Measurements from ENCODE around the gene DAAM1.

The DAAM1 gene

DNA sequence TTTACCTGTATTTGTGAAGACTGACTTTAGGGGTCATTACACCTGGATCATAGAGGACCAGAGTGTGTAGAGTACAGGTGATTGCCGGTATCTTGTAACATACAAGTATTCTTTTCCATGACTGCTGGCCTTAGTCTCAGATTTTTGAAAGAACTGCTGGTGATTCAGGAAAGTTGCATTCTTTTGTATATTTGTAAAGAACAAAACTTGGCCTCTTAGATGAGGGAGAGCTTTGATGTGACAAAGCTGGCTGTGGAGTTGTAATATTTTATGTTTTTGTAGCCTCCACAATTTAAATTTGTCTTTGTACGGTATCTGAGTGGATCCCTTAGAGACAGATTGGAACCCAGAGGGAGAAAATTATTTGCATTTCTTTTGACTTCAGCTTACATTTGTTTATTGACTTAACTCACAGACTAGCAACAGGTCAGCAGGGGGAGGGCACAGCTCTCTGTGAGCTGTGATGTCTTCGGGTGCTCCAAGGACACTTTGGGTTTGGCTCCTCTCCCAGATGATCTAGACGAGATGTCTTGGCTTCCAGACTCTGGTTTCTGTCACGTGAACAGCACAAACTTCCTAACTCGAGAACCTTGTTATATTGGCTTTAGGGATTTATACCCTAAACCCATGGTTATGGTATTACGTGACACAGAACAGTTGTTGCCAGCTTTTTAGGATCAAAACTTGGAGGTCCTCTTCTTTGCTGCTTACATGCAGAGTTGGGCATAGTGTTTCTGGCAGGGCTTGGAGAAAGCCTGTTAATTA lies 65.9 kb downstream of the DAAM1 start:
- TF ChIP-seq, protein P1, sequence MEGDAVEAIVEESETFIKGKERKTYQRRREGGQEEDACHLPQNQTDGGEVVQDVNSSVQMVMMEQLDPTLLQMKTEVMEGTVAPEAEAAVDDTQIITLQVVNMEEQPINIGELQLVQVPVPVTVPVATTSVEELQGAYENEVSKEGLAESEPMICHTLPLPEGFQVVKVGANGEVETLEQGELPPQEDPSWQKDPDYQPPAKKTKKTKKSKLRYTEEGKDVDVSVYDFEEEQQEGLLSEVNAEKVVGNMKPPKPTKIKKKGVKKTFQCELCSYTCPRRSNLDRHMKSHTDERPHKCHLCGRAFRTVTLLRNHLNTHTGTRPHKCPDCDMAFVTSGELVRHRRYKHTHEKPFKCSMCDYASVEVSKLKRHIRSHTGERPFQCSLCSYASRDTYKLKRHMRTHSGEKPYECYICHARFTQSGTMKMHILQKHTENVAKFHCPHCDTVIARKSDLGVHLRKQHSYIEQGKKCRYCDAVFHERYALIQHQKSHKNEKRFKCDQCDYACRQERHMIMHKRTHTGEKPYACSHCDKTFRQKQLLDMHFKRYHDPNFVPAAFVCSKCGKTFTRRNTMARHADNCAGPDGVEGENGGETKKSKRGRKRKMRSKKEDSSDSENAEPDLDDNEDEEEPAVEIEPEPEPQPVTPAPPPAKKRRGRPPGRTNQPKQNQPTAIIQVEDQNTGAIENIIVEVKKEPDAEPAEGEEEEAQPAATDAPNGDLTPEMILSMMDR (conservative IDR thresholded peaks at IDR 0.05): no peak
- peak overlapping the region; percentile 65 for H3K27ac ChIP-seq

GRCh38 chr14:59254911-59255545 lies 66.6 kb downstream of the DAAM1 start:
- TF ChIP-seq, protein P1 (conservative IDR thresholded peaks at IDR 0.05): no peak
- H3K27ac ChIP-seq: peak overlapping the region; percentile 65

GRCh38 chr14:59256331-59256730 lies 67.9 kb downstream of the DAAM1 start:
- TF ChIP-seq, protein P1 (conservative IDR thresholded peaks at IDR 0.05): no peak
- no peak overlapping the region for H3K27ac ChIP-seq

- TF ChIP-seq, protein P1 (conservative IDR thresholded peaks at IDR 0.05): no peak
- H3K27ac ChIP-seq: peak overlapping the region; percentile 75
Measured at GRCh38 chr14:59261334-59261733, 72.9 kb downstream of the DAAM1 start.

GRCh38 chr14:59262717-59263454 lies 74.4 kb downstream of the DAAM1 start:
- TF ChIP-seq, protein P1 (conservative IDR thresholded peaks at IDR 0.05): peak; percentile 75
- peak overlapping the region; percentile 75 for H3K27ac ChIP-seq

- TF ChIP-seq, protein P1 (conservative IDR thresholded peaks at IDR 0.05): no peak
- no peak overlapping the region for H3K27ac ChIP-seq
Measured at GRCh38 chr14:59265808-59266207, 77.3 kb downstream of the DAAM1 start.

GRCh38 chr14:59267046-59267445 lies 78.6 kb downstream of the DAAM1 start:
- no peak overlapping the region for H3K27ac ChIP-seq
- TF ChIP-seq, protein P1 (conservative IDR thresholded peaks at IDR 0.05): no peak

Data from VCaP (cell line).